ENCODE data around the gene MYO1D. TPM values are rescaled to one million over a fixed set of nuclear protein-coding genes. Genes with fewer than 3 reads are reported as not detected.

MYO1D gene
- total RNA-seq, 1 donor = 94.0 TPM

DNA sequence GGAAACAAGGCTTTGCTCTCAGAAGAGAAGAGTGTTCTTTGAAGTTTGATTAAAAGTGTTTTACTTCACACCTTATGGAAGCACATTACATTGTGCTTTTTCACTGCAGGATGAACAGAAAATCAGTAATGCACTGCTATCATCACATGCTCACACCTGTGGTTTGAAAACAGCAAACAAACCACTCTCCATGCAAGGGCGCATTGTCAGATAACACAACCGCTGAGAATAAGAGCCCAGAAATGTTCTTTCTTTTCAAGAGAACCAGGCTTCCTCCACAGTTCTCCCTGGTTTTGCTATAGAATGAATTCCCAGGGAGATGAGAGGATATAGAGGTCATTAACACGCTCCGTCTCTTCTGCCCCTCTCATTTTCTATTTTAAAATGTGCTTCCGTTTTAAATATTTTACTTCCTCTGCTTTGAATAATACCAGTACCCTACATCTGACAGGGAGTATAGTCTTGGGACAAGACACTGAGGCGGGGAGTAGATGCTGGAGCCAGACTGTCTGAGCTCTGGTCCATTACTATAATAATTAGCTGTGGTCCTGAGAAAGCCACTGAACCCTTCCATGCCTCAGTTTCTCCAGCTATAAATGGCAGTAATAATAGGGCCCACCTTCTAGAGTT lies 318.5 kb downstream of the MYO1D start:
- DNase-seq (ENCODE audit: low read depth) = no peak
- TF ChIP-seq, protein P1, sequence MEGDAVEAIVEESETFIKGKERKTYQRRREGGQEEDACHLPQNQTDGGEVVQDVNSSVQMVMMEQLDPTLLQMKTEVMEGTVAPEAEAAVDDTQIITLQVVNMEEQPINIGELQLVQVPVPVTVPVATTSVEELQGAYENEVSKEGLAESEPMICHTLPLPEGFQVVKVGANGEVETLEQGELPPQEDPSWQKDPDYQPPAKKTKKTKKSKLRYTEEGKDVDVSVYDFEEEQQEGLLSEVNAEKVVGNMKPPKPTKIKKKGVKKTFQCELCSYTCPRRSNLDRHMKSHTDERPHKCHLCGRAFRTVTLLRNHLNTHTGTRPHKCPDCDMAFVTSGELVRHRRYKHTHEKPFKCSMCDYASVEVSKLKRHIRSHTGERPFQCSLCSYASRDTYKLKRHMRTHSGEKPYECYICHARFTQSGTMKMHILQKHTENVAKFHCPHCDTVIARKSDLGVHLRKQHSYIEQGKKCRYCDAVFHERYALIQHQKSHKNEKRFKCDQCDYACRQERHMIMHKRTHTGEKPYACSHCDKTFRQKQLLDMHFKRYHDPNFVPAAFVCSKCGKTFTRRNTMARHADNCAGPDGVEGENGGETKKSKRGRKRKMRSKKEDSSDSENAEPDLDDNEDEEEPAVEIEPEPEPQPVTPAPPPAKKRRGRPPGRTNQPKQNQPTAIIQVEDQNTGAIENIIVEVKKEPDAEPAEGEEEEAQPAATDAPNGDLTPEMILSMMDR (IDR thresholded peaks at IDR 0.05; ENCODE audit: insufficient read depth, low read length) = no peak
- no peak overlapping the region for H3K4me3 ChIP-seq (ENCODE audit: low read depth, low read length)

DNA sequence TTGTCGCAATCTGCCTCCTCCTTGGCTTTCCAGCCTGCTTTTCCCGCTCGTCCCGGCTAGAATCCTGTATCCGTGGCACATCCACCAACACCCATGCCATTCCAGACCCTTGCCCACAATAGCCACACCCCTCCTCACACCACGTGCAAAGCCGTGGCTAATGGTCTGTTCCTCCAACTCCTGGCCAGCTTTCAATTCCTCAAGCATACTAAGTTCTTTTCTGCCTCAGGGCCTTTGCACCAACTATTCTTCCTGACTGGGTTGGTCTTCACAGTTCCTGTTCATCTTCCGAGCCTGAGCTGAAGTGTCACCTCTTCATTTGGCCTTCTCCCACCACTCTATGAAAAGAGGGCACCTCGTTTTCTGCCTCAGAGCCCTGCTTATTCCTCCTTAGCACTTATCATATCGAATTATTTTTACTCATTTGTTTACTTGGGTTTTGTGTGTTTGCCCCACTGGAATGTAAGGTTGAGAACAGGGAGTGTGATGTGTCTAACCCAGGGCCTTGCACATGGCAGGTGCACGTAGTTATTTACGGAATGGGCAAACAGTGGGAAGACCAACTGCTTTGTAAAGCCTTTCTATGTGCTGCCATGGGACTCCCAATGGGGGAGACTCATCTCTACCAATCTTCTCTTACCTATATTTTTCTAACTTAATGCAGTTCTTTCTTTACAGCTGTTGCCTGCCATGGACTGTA lies 321.2 kb downstream of the MYO1D start:
- TF ChIP-seq, protein P1 (IDR thresholded peaks at IDR 0.05; ENCODE audit: insufficient read depth, low read length) = no peak
- H3K4me3 ChIP-seq (ENCODE audit: low read depth, low read length) = no peak overlapping the region
- DNase-seq (ENCODE audit: low read depth) = no peak

- H3K4me3 ChIP-seq (ENCODE audit: low read depth, low read length) = no peak overlapping the region
- TF ChIP-seq, protein P1 (IDR thresholded peaks at IDR 0.05; ENCODE audit: insufficient read depth, low read length) = no peak
- no peak for DNase-seq (ENCODE audit: low read depth)
These were observed 323.8 kb downstream of the MYO1D start for GRCh38 chr17:32553168-32553567.

- no peak overlapping the region for H3K4me3 ChIP-seq (ENCODE audit: low read depth, low read length)
- DNase-seq (ENCODE audit: low read depth) = no peak
- TF ChIP-seq, protein P1 (IDR thresholded peaks at IDR 0.05; ENCODE audit: insufficient read depth, low read length) = no peak
These were observed 324.6 kb downstream of the MYO1D start for GRCh38 chr17:32552280-32552679.

DNA sequence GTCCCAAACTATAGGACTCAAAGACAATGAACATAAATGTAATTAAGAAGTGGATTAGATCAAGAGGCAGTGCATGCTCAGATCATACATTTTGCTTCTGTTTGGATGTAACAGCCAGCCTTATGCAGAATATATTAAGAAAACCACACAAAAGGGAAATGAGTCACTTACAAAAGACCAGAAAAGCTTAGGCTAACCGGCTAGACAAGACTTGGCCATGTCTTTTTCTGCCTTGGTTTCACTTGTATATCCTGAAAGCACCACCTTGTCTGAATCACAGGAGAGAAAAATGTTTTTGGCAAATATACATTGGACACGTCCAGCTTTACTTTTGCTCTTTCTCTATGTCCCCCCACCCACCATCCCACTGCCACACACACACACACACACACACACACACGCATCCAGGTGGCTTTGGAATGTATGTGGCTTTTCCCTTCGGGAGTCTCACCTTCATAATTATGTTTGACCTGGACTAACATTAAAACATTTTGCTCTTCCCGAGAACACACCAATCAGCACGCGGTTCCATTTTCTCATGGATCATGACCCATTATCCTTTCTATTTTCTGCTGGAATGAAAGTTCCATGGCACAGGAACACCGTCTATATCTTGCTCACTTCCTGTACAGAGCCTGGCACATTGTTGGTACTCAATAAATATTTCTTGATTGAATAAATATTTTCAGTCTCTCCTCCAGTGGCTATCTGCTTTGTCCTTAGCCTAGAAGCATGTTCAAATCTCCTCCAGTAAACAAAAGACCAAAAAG lies 325.6 kb downstream of the MYO1D start:
- peak; percentile 6 for DNase-seq (ENCODE audit: low read depth)
- no peak overlapping the region for H3K4me3 ChIP-seq (ENCODE audit: low read depth, low read length)
- TF ChIP-seq, protein P1 (IDR thresholded peaks at IDR 0.05; ENCODE audit: insufficient read depth, low read length) = no peak

GRCh38 chr17:32549559-32549958 lies 327.4 kb downstream of the MYO1D start:
- no peak overlapping the region for H3K4me3 ChIP-seq (ENCODE audit: low read depth, low read length)
- TF ChIP-seq, protein P1 (IDR thresholded peaks at IDR 0.05; ENCODE audit: insufficient read depth, low read length) = no peak
- no peak for DNase-seq (ENCODE audit: low read depth)
